HG02981 (cell line): Measurements from ENCODE around the gene RNASE2.
"Not testable (repeated sequence)": the region's sequence is repeated elsewhere in the genome, so short reads cannot be mapped to it uniquely, and the experiment has no call there.

Experiments used
- ATAC-seq: cut with Tn5 transposase; IDR thresholded peaks from one replicate; pipeline ENCODE4 v1.9.1; 2021; ENCODE audit warnings: mild to moderate bottlenecking, moderate library complexity; ENCODE audit not compliant: unreplicated experiment

RNASE2 gene

DNA sequence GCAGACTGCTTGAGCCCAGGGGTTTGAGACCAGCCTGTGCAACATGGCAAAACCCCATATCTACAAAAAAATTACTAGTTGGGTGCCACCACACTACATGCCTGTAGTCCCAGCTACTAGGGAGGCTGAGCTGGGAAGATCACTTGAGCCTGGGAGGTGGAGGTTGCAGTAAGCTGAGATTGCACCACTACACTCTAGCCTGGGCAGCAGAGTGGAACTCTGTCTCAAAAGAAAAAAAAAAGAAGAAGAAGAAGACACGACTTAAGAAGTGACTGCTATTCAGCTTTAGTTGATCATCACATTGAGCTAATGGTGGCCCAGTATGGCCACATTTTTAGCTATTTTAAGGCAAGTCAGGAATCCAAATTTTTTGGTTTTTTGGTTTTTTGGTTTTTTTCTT lies 25.6 kb downstream of the RNASE2 start:
- ATAC-seq, result no peak

DNA sequence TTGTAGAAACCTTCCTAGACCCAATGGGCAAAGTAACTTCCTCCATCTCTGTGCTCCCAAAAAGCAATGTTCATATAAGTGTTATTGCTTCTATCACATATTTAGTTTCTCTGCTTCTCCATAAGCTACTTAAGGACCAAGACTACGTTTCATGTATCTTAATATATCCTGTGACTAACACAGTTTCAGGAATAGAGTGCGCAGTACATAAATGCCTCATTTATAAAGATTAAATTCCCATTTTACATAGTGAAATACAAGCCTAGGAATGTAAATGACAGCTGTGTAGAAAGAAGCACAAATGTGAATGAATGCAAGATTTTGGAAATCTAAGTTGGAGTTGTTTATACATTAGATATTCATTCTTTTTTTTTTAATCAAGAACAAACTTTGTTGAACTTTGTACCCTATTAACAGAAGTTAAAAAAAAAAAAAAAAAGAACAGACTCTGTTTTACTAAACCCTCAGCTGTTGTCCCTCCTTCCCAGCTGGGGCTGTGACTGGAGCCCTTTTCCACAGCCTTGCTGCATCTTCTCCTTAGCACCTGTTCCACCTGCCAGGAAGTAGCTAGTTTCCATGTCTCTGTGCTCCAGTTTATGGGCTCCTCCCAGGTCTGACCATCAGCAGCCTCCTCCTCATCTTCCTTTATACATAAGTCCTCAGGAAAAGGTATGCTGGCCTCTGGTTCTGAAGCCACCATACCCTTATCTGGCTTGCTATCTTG lies 27.5 kb downstream of the RNASE2 start:
- ATAC-seq, result no peak

DNA sequence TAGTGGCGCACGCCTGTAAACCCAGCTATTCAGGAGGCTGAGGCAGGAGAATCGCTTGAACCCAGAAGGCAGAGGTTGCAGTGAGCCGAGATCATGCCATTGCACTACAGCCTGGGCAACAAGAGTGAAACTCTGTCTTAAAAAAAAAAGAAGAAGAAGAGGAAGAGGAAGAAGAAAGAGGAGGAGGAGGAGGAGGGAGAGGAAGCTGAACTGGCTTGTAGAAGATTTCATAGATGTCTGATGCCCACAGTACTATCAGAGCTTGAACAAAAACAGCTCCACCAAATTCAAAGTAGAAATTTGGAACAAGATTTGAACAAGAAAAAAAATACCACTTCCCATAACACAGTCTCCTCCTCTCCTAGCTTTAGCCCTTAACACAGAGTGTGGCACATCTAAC lies 30.4 kb downstream of the RNASE2 start:
- ATAC-seq, result not testable (repeated sequence)

DNA sequence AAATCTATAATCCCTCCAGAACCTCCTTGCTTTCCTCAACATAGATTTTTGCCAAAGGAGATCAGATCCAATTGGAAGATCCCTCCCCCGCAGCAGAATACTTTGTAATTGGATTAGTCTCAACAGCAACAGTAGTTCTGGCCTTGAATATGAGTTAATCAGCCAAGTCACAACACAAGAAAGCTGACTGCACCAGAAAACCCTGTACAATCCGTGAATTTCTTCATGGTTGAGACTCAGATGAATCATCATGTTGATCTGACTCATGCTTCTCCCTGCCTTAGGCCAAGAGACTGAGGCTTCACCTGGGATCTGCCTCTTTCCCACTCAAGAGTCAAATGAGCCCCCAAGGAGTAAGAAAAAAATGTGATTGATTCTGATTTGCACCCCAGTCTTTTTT lies 31.5 kb downstream of the RNASE2 start:
- no peak for ATAC-seq

GRCh38 chr14:20988717-20989470 lies 33.6 kb downstream of the RNASE2 start:
- ATAC-seq, result no peak

DNA sequence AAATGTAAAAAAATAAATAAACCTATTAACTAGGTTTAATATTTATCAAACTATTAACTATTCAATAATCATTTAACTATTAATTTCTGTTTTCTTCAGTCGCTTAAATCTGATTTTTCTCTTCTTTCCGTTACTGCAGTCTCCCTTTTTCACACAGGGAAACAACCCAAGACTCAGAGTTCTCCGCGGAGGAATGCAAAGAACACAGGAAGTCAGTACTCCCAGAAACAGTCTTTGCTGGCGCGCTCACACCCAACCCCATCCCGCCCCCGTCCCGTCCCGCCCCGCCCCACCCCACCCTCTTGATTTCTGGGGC lies 34.1 kb downstream of the RNASE2 start:
- ATAC-seq, result no peak

GRCh38 chr14:20989787-20990600 lies 34.7 kb downstream of the RNASE2 start, which contains the start of gene METTL17:
TSS of gene METTL17 (plus strand) at chr14:20989980. CDS start at chr14:20990003, 23 bp downstream.
- ATAC-seq, result peak; percentile 95

GRCh38 chr14:20996521-20996920 lies 41.2 kb downstream of the RNASE2 start:
- ATAC-seq, result no peak

GRCh38 chr14:20997115-20997514 lies 41.8 kb downstream of the RNASE2 start:
- no peak for ATAC-seq

GRCh38 chr14:20997564-20997963 lies 42.3 kb downstream of the RNASE2 start:
- no peak for ATAC-seq

DNA sequence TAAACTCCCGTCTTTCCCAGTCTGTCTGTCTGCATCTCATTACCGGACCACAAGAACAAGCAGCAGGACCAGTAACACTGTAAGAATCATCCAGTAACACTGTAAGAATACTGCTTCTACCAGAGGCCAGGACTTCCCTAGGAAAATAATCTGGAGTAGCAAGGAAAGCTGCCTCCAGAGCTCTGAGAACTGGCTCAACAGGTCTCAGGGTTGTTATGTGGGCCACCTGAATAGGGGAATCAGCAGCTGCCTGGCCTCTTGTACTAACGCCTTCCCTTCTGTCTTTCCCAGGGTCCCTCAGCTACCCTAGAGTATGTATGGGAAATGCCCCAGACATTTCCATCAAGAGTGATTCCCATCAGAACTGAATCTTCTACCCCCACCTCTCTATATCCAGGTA lies 42.9 kb downstream of the RNASE2 start:
- no peak for ATAC-seq

GRCh38 chr14:20998674-20999366 lies 43.5 kb downstream of the RNASE2 start, which contains the start of gene SLC39A2:
TSS of gene SLC39A2 (plus strand) at chr14:20999293. CDS start at chr14:20999447, 154 bp downstream.
- ATAC-seq, result no peak

- no peak for ATAC-seq
Measured at GRCh38 chr14:20999591-20999990, 44.3 kb downstream of the RNASE2 start.

GRCh38 chr14:21001218-21001617 lies 45.9 kb downstream of the RNASE2 start:
- no peak for ATAC-seq

- ATAC-seq, result no peak
Measured at GRCh38 chr14:21003788-21004346, 48.6 kb downstream of the RNASE2 start.
